GM19397 (cell line): ENCODE data around the gene EBLN1.

Experiments used
- ATAC-seq: cut with Tn5 transposase; IDR thresholded peaks from one replicate; pipeline ENCODE4 v1.9.1; 2021; ENCODE audit warnings: mild to moderate bottlenecking, moderate library complexity; ENCODE audit not compliant: unreplicated experiment

The EBLN1 gene

GRCh38 chr10:22217842-22218241, at the start of gene EBLN1:
Gene EBLN1, minus strand, starts transcription at chr10:22218015. Its CDS starts 8,032 bp downstream, at chr10:22209983.
- no peak for ATAC-seq

- no peak for ATAC-seq
These were observed 48.2 kb upstream of the EBLN1 start for GRCh38 chr10:22265839-22266537.

DNA sequence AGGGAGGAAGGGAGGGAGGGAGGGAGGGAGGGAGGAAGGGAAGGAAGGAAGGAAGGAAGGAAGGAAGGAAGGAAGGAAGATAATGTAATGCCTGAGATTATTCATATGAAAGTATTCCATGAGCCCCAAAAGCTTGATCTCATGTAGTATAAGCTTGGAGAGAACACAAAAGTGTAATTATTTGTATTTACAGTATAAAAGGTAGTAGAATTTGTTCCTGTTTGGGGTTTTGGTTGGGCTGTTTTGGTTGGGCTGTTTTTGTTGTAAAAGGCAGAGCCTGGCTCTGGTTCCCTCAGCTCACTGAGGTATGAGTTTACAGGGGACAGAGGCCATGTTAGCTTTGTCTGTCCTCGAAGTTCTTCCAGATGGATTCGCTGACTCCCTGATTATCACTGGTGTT, 45.3 kb upstream of the EBLN1 start:
- no peak for ATAC-seq

- no peak for ATAC-seq
These were observed 41.5 kb upstream of the EBLN1 start for GRCh38 chr10:22259280-22259679.

- no peak for ATAC-seq
These were observed 40.7 kb upstream of the EBLN1 start for GRCh38 chr10:22258471-22258870.

DNA sequence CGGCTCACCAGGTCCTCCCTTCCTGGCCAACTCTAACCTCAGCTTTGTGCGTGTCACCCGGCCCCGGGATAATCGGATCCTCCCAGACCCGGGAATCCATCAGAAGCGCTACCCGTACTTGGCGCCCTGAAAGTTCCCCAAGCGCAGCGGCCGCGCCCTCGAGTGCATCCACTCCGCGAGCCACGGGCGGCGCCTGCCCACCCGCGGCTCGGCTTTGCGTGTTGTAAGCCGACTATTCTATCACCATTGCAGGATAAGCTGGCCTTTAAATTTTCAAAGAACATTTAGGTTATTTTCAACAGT, 35.7 kb upstream of the EBLN1 start:
- no peak for ATAC-seq

DNA sequence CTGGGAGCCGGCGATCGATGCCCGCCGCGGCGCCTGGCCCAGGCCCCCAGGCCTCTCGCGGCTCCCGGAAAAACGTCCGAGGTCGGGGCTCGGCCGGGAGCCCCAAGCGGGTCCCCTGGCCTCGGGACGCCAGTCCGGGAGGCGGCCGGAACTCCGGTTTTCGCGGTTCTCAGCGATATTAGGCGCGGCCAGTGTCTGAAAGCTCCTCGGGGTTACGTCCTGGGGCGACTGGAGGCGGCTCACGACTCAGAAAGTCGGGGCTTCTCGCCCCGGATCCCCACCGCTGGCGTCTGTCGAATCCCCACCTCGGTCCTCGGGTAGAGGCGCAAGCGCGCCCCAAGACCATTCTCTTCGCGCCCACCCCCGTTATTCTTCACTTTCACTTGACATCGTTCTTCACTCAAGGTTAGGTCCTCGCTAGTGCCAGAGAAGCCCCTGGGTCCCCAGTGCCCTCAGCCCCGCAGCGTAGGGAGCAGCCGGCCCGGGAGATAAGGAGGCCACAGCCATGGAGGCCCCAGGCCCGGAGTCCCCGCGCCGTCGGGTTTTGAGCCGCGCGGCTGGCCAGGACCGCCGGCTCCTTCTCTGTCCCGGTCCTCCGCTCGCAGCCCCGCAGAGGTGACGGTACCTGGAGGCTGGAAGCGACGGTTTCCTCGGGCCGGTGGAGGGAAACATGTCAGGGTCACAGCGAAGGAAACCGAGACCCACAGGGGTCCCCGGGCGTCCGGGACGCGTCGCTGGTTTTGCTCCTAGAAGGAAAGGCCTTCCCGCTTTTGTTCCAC, 35.2 kb upstream of the EBLN1 start:
- peak; percentile 31 for ATAC-seq

GRCh38 chr10:22252224-22252800, 34.5 kb upstream of the EBLN1 start:
- peak; percentile 66 for ATAC-seq

GRCh38 chr10:22251751-22252223, 34.0 kb upstream of the EBLN1 start:
- ATAC-seq: peak; percentile 44

GRCh38 chr10:22250897-22251660, 33.3 kb upstream of the EBLN1 start:
- ATAC-seq: no peak

- ATAC-seq: no peak
These were observed 29.8 kb upstream of the EBLN1 start for GRCh38 chr10:22247636-22248035.

DNA sequence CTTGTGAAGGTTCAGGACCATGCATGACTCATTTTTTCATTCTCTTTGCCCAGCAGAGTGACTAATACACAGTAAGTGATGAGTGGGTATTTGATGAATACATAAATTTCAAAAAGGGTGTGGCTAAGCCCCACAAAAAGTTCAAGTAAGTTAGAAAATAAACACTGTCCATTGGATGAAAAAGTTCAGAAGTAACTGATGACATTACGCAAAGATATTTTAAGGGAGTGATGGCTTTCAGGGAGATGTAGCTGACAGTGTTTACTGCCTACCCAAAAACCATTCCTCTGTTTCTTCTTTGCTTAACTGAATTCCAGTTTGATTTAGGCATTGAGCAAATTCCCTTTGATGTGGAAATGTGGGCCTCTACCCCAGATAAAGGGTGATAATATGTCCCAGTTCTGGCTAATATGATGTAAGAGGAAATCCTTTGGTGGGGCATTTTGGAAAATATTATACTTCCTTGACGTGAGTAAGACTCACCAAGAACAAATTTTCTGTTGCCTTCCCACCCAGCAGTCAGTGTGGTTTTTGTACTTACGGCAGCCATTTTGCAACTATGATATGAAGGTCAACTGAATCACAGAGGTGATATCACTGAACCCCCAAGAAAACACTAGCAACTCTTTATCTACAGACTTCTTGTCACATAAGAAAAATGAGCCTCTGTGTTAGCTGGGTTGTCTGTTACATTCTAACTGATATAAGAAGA, 29.0 kb upstream of the EBLN1 start:
- ATAC-seq: no peak

DNA sequence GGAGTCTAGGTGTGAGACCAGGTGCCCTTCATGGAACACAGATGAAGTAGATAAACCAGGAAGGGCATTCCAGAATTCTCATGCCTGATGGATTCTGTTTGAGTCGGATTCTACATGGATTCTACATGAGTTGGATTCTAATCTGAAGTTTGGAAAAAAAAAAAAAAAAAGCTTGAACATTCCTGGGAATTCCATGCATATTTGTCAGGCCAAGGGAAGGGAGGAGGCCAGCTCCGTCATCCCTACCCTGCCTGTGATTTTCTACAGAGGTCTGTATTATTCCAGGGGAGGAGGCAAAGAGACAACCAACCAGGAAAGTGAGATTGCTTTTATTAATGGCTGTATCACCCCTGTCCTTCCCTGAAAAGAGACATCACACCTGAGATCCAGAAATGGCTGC, 27.8 kb upstream of the EBLN1 start:
- no peak for ATAC-seq

- ATAC-seq: no peak
These were observed 27.0 kb upstream of the EBLN1 start for GRCh38 chr10:22244855-22245254.

DNA sequence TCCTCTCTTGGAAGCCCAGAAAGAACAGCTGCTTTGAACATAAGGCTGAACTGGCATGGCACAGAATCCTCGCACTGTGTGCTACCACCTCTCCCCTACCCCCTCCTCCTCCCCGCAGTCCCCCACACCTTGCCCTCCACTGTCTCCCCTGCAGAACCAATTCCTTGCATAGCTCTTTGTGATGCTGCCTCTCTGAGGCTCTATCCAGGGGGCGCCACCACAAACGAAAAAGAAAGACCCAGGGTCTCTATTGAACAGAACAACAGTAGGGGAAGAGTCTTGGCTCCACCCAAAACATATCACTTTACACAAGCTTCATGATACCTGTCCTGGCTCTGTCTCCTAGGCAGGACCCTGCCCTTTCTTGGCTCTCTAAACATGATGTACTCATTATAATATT, 26.2 kb upstream of the EBLN1 start:
- ATAC-seq: no peak

- ATAC-seq: no peak
These were observed 25.5 kb upstream of the EBLN1 start for GRCh38 chr10:22243321-22243720.

DNA sequence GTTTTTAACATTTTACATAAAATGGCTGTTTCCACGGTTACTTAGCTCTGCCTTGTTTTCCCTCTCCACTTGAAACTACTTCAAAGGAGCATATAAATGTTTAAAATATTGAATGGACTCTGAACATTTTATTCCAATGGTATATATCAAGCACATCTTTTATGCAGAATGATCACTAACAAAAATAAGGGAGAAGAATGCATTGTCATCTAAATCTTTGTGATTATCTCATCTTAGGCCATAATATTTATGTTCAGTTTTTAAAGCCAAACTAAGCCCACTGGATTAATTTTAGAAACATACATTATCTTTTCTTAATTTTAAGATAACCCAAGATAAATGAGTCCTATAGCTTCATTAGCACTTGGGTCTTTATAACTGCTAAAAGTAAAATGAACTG, 13.4 kb upstream of the EBLN1 start:
- no peak for ATAC-seq

DNA sequence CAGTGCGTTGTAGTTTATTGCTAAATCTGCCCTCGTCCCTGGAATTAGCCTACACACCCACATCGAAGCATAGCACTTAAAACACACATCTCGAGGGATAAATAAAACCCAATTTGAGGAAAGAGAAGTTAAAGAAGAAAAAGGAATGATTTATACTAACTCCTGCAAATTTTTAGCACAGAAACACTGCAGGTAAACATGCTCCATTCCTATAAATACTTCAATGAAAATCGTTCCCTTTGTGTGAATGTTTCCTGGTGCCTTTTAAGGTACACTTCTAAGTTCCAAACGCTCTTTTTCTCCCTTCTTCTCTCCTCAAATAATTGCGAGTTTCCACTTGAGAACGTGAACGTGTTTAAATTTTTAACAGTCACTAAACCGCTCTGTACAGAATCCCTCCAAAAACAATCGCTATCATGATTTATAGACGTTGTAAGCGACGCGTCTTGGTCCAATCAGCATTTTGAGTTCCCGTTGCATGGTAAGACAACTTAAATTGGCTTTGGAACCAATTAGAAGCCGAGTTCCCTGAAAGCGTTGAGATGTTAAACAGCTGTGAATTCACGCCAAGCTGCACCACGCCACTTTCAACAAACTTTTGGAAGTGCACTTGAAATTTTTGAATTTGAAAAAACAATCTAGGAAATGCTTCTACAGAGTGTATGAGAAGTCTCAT, 12.5 kb upstream of the EBLN1 start:
- no peak for ATAC-seq

- ATAC-seq: no peak
These were observed 12.0 kb upstream of the EBLN1 start for GRCh38 chr10:22229802-22230157.
